ENCODE results near the gene RARB. TPM values are rescaled to one million over a fixed set of nuclear protein-coding genes. Genes with fewer than 3 reads are reported as not detected.

Gene RARB
- total and polyA plus RNA-seq, 2 of the 13 experiments (the other 11 are each of a cell fraction or from before 2014, with no cell fraction given), result 0.16 TPM; not detected in 1

DNA sequence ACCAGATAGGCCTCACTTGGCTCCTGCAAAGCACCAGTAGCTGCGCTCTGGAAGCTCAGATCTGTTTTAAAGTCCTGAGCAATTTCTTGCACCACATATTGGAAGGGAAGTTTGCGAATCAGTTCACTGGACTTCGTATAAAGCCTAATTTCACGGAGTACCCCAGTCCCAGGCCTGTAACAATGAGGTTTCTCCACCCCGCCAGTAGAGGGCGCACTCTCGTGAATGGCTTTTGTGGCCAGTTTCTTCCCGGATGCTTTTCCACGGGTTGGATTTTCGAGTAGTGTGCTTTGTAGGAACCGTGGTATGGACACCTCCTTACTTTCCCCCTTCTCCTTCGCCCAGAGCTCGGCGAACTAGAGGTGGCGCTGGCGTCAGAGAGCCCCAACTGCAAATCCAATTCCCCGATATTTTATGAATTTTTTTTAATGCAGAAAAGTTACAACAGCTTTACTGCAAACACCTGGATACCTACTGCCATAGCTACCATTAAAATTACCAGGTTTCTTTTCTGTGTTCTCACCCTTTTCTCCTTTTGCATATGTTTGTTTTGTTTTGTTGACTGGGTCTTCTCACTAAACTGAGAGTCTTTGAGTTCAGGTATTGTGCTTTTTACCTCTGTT lies 13.3 kb downstream of the RARB start:
- H3K27ac ChIP-seq (ENCODE audit: extremely low read length, insufficient read depth, low read length), result no peak overlapping the region
- in situ Hi-C loops (cut with HindIII; ENCODE audit: extremely low pct_ligation_motif_present, low pct_unique_long_range_greater_than_20kb) (no loop called here), intact Hi-C loops (cut with micrococcal nuclease; ENCODE audit: unreplicated experiment) (no loop called here)
- DNase-seq (ENCODE audit: low spot score) (no peak), ATAC-seq (peak; percentile 47), FAIRE-seq (no peak)
- BruUV-seq (replicated peaks), result no TSS peak
- H3K79me2 ChIP-seq (ENCODE audit: insufficient read depth, low read length), result no peaks in the 10 kb centered on the region
- H3K27me3 ChIP-seq (ENCODE audit: control insufficient read depth in 1 of 2, insufficient read depth in 2 of 2, low read length in 2 of 2), result no peaks in the 10 kb centered on the region; a peak in 1 of 5 replicates
- H2AFZ ChIP-seq (ENCODE audit: low read length), result no peak overlapping the region
- H3K36me3 ChIP-seq (replicated peaks in 1 of 2; ENCODE audit: control insufficient read depth in 1 of 2, insufficient read depth in 2 of 2, low read length in 2 of 2), result no peaks in the 10 kb centered on the region
- 71% methylated on average over 13 of the region's 17 CpGs for WGBS (ENCODE audit: low lambda C conversion rate)
- H3K9ac ChIP-seq (ENCODE audit: insufficient read depth, low read depth, low read length), result no peak overlapping the region
- CTCF ChIA-PET (ENCODE audit: low intra/inter-chr PET ratio, low total read pairs), result no interaction called here
- H3K4me3 ChIP-seq (replicated peaks in 1 of 3; ENCODE audit: insufficient read depth in 1 of 3, low read depth in 2 of 3, low read length in 3 of 3), result no peak overlapping the region
- H3K9me3 ChIP-seq (ENCODE audit: low read length), result no peaks in the 10 kb centered on the region
- TF ChIP-seq, protein P1, sequence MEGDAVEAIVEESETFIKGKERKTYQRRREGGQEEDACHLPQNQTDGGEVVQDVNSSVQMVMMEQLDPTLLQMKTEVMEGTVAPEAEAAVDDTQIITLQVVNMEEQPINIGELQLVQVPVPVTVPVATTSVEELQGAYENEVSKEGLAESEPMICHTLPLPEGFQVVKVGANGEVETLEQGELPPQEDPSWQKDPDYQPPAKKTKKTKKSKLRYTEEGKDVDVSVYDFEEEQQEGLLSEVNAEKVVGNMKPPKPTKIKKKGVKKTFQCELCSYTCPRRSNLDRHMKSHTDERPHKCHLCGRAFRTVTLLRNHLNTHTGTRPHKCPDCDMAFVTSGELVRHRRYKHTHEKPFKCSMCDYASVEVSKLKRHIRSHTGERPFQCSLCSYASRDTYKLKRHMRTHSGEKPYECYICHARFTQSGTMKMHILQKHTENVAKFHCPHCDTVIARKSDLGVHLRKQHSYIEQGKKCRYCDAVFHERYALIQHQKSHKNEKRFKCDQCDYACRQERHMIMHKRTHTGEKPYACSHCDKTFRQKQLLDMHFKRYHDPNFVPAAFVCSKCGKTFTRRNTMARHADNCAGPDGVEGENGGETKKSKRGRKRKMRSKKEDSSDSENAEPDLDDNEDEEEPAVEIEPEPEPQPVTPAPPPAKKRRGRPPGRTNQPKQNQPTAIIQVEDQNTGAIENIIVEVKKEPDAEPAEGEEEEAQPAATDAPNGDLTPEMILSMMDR (CRISPR knock-in tag; IDR thresholded peaks at IDR 0.05), result peak; percentile 63
- TF ChIP-seq SUZ12 (IDR thresholded peaks at IDR 0.05; ENCODE audit: low read depth, low read length), result no peak
- no peaks in the 10 kb centered on the region for H4K20me1 ChIP-seq (ENCODE audit: insufficient read depth, low read length)
- POLR2A ChIA-PET, result no interaction called here
- H3K4me2 ChIP-seq (ENCODE audit: low read depth, low read length), result no peak overlapping the region
- H3K4me1 ChIP-seq (ENCODE audit: insufficient read depth, low read length), result no peaks in the 10 kb centered on the region

DNA sequence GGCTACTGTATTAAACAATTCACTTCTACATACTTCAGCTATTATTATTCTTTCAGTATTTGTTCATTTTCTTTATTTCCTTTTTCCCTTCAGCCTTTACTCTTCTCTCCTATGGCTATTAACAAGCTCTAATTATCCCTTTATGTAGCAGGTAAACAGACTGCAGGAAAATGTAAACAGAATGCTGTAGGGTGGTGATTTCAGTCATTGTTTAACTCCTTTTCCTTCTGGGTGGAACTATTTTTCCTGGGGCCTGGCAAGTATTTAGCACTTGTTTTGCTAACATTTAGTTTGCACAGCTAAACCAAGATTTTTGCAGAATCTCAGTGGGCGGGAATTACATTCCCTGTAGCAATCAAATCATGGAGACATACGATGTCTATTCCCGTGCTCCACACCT lies 14.4 kb downstream of the RARB start:
- WGBS (ENCODE audit: low lambda C conversion rate), result 98% methylated on average over 3 of the region's 3 CpGs
- no peak overlapping the region for H2AFZ ChIP-seq (ENCODE audit: low read length)
- intact Hi-C loops (cut with micrococcal nuclease; ENCODE audit: unreplicated experiment), result no loop called here
- BruUV-seq (replicated peaks), result no TSS peak
- ChIA-PET CTCF (ENCODE audit: low intra/inter-chr PET ratio, low total read pairs) (no interaction called here), POLR2A (no interaction called here)
- no peak overlapping the region for H3K9ac ChIP-seq (ENCODE audit: insufficient read depth, low read depth, low read length)
- H3K4me1 ChIP-seq (ENCODE audit: insufficient read depth, low read length), result no peaks in the 10 kb centered on the region
- H4K20me1 ChIP-seq (ENCODE audit: insufficient read depth, low read length), result no peaks in the 10 kb centered on the region
- no peak overlapping the region for H3K4me2 ChIP-seq (ENCODE audit: low read depth, low read length)
- no peak overlapping the region for H3K4me3 ChIP-seq (replicated peaks in 1 of 3; ENCODE audit: insufficient read depth in 1 of 3, low read depth in 2 of 3, low read length in 3 of 3)
- H3K79me2 ChIP-seq (ENCODE audit: insufficient read depth, low read length), result no peaks in the 10 kb centered on the region
- H3K27me3 ChIP-seq (ENCODE audit: control insufficient read depth in 1 of 2, insufficient read depth in 2 of 2, low read length in 2 of 2), result no peaks in the 10 kb centered on the region; a peak in 1 of 5 replicates
- H3K36me3 ChIP-seq (replicated peaks in 1 of 2; ENCODE audit: control insufficient read depth in 1 of 2, insufficient read depth in 2 of 2, low read length in 2 of 2), result no peaks in the 10 kb centered on the region
- FAIRE-seq, result no peak
- no peaks in the 10 kb centered on the region for H3K9me3 ChIP-seq (ENCODE audit: low read length)
- no peak for DNase-seq (ENCODE audit: low spot score)
- no peak overlapping the region for H3K27ac ChIP-seq (ENCODE audit: extremely low read length, insufficient read depth, low read length)
- no peak for ATAC-seq
- no peak for TF ChIP-seq ZNF296 (CRISPR knock-in tag; conservative IDR thresholded peaks at IDR 0.05)
- no peak for TF ChIP-seq THAP11 (CRISPR knock-in tag; IDR thresholded peaks at IDR 0.05)
- in situ Hi-C loops (cut with HindIII; ENCODE audit: extremely low pct_ligation_motif_present, low pct_unique_long_range_greater_than_20kb), result no loop called here

All from HepG2 (cell line).